Esophagus squamous epithelium (tissue), 4 donors: ENCODE results near the gene JHY.

Experiments
- POLR2A ChIP-seq, 4 donors: fragments of 450-650 bp; IDR thresholded peaks; one replicate each; pipeline ENCODE4 v1.6.1; 2017; ENCODE audit warnings: antibody characterized with exemption in 4 of 4, mild to moderate bottlenecking in 4 of 4, moderate library complexity in 3 of 4
- TF ChIP-seq, protein P1 (sequence below), 6 experiments: fragments of 450-650 bp in 4 of 6; fragments of 200-600 bp in 2 of 6; sonication (generic) in 2 of 6; IDR thresholded peaks; one replicate each; pipeline ENCODE4 v1.5.1; 2016 to 2019; ENCODE audit warnings: antibody characterized with exemption in 6 of 6, mild to moderate bottlenecking in 4 of 6, moderate library complexity in 4 of 6

DNA sequence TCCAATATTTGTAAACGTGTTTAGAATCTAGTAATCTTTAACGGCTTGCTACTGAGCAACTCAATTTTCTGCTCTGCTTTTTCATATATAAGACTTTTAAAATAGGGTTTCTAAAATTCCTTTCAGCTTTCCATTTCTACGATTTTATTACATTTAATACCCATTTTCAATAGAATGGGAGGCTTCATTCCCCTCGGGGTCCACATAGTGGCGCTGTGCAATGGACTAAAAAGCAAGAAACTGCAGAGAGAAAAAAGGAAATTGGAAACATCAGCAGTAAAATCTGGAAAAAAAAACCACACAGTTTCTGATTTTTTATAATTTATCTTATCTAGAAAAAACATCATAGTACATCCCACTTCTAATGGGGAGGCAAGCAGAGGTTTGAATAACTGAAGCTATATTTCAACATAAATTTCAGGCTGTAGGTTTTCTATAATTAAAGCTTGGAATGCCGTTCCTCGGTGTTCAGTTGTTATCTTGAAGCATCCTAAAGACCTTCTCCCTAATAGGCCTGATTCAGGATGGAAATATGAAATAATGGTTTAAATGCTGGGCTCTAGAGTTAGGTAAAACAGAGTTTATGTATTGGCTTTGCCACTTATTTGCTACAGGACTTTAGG is 18.7 kb upstream of the JHY start:
- TF ChIP-seq, protein P1, sequence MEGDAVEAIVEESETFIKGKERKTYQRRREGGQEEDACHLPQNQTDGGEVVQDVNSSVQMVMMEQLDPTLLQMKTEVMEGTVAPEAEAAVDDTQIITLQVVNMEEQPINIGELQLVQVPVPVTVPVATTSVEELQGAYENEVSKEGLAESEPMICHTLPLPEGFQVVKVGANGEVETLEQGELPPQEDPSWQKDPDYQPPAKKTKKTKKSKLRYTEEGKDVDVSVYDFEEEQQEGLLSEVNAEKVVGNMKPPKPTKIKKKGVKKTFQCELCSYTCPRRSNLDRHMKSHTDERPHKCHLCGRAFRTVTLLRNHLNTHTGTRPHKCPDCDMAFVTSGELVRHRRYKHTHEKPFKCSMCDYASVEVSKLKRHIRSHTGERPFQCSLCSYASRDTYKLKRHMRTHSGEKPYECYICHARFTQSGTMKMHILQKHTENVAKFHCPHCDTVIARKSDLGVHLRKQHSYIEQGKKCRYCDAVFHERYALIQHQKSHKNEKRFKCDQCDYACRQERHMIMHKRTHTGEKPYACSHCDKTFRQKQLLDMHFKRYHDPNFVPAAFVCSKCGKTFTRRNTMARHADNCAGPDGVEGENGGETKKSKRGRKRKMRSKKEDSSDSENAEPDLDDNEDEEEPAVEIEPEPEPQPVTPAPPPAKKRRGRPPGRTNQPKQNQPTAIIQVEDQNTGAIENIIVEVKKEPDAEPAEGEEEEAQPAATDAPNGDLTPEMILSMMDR (IDR thresholded peaks at IDR 0.05), result peak; percentile 56 to 81 (median 78)
- TF ChIP-seq POLR2A (IDR thresholded peaks at IDR 0.05), result no peak
